GM23248 (cell line): ENCODE data around the gene PIEZO1. TPM values are rescaled to one million over a fixed set of nuclear protein-coding genes. Genes with fewer than 3 reads are reported as not detected.
A peak's percentile ranks its signal among the peaks of the same experiment; 100 is the strongest.

Experiments used
- DNase-seq: peaks from one replicate; pipeline ENCODE4 v3.0.0-alpha.2; 2015
- H2AFZ ChIP-seq: fragments of 200-600 bp; sonication (generic); 2 replicates; pipeline ENCODE4 v1.6.1; 2016; ENCODE audit warnings: antibody characterized with exemption
- H3F3A ChIP-seq: fragments of 200-600 bp; sonication (generic); 2 replicates; pipeline ENCODE4 v1.6.1; 2016; ENCODE audit warnings: mild to moderate bottlenecking, antibody characterized with exemption, mixed run types; ENCODE audit not compliant: insufficient read depth
- H3K27ac ChIP-seq: fragments of 200-600 bp; sonication (generic); 2 replicates; pipeline ENCODE4 v1.5.1; 2016; ENCODE audit warnings: mild to moderate bottlenecking
- H3K27me3 ChIP-seq: fragments of 200-600 bp; sonication (generic); replicated peaks from 2 replicates; pipeline ENCODE4 v1.6.1; 2016; ENCODE audit warnings: mild to moderate bottlenecking; ENCODE audit not compliant: insufficient read depth
- H3K36me3 ChIP-seq: fragments of 200-600 bp; sonication (generic); 2 replicates; pipeline ENCODE4 v1.6.1; 2016; ENCODE audit warnings: low read depth, mild to moderate bottlenecking
- H3K4me1 ChIP-seq: fragments of 200-600 bp; sonication (generic); 2 replicates; pipeline ENCODE4 v1.6.1; 2016; ENCODE audit warnings: mild to moderate bottlenecking; ENCODE audit not compliant: insufficient read depth
- H3K4me2 ChIP-seq: fragments of 200-600 bp; sonication (generic); one replicate; pipeline ENCODE4 v1.6.1; 2016; ENCODE audit warnings: mild to moderate bottlenecking; ENCODE audit not compliant: unreplicated experiment
- H3K4me3 ChIP-seq: fragments of 200-600 bp; sonication (generic); 2 replicates; pipeline ENCODE4 v1.5.1; 2016; ENCODE audit warnings: mild to moderate bottlenecking
- H3K79me2 ChIP-seq: fragments of 200-600 bp; sonication (generic); 2 replicates; pipeline ENCODE4 v1.6.1; 2016; ENCODE audit warnings: mild to moderate bottlenecking; ENCODE audit not compliant: insufficient read depth
- H3K9ac ChIP-seq: fragments of 200-600 bp; sonication (generic); 2 replicates; pipeline ENCODE4 v1.6.1; 2016; ENCODE audit warnings: mild to moderate bottlenecking
- H3K9me2 ChIP-seq: fragments of 200-600 bp; sonication (generic); 2 replicates; pipeline ENCODE4 v1.6.1; 2016; ENCODE audit warnings: mixed run types, mild to moderate bottlenecking, moderate library complexity; ENCODE audit not compliant: insufficient read depth
- H3K9me3 ChIP-seq: fragments of 200-600 bp; sonication (generic); one replicate; pipeline ENCODE4 v1.6.1; 2017; ENCODE audit warnings: low read depth
- H4K20me1 ChIP-seq: fragments of 200-600 bp; sonication (generic); 2 replicates; pipeline ENCODE4 v1.6.0; 2016; ENCODE audit not compliant: insufficient read depth
- EZH2 ChIP-seq: fragments of 200-600 bp; sonication (generic); IDR thresholded peaks from 2 replicates; pipeline ENCODE4 v1.6.1; 2018; ENCODE audit warnings: antibody characterized with exemption, mild to moderate bottlenecking; ENCODE audit not compliant: insufficient read depth, poor library complexity, severe bottlenecking
- EZH2phosphoT487 ChIP-seq: fragments of 200-600 bp; sonication (generic); IDR thresholded peaks from 2 replicates; pipeline ENCODE4 v1.6.1; 2018; ENCODE audit warnings: antibody characterized with exemption, moderate library complexity, mild to moderate bottlenecking, low read depth; ENCODE audit not compliant: insufficient read depth
- WGBS, 2 experiments: methylation state at CpG; one replicate each; pipeline ENCODE4 v1.1.6; 2015 to 2017; ENCODE audit warnings: low lambda C conversion rate in 2 of 2, low coverage in 1 of 2; ENCODE audit errors: missing lambda C conversion rate in 2 of 2; 5-methylcytosine and 5-hydroxymethylcytosine counted together
- in situ Hi-C: fragments of 300-500 bp; cut with MboI; formaldehyde crosslinking; loops from 2 replicates; pipeline ENCODE4 v1.15.0; 2020
- polyA plus RNA-seq: library from polyadenylated mRNA; unstranded; fragments of >200 nt; fragmentation: Nextera tagmentation; extraction: Ambion mirVana; gene quantifications from 2 replicates; pipeline ENCODE4 v1.2.1, GENCODE V29; 2016
- total RNA-seq: library from RNA; depleted of rRNA; stranded (reverse); fragments of >200 nt; shearing (Covaris generic); gene quantifications from 2 replicates; pipeline ENCODE4 v1.2.3, GENCODE V29; 2014

Gene PIEZO1
- total and polyA plus RNA-seq, 2 experiments from 2014 or later = 95.3 to 223 TPM

DNA sequence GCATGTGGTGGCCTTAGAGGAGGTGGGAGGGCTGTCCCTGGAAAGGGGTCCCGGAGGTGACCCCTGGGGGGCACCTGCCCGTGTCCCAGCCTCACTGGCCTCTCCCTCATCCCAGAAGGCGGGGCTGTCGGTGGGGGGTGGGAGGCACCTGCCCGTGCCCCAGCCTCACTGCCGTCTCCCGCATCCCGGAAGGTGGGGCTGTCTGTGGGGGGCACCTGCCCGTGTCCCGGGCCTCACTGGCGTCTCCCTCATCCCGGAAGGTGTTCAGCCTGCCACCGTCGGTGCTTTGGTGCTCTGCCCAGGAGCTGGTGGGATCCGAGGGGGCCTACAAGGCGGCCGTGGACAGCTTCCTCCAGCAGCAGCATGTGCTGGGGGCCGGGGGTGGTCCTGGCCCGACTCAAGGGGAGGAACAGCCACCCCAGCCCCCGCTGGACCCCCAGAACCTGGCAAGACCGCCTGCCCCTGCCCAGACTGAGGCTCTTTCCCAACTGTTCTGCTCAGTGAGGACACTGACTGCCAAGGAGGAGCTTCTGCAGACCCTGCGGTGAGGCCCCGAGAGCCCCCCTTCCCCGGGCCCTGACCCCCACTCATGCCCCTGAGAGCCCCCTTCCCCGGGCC is 72.5 kb downstream of the PIEZO1 start:
- TF ChIP-seq EZH2 (no peak), EZH2phosphoT487 (no peak)
- Histone ChIP-seq H4K20me1 (no peaks in the 10 kb centered on the region), H3K4me3 (no peak overlapping the region), H3K9me3 (no peaks in the 10 kb centered on the region), H3K79me2 (peaks cover 37% of the 10 kb centered on the region), H3K27ac (no peak overlapping the region), H3K36me3 (peaks cover 10% of the 10 kb centered on the region; the same call in 1 of the 2 replicates), H3F3A (peaks cover 6% of the 10 kb centered on the region; the same call in 1 of the 2 replicates), H3K4me1 (peaks cover 3% of the 10 kb centered on the region; the same call in 1 of the 2 replicates), H3K27me3 (no peaks in the 10 kb centered on the region), H2AFZ (no peak overlapping the region), H3K9ac (no peak overlapping the region), H3K9me2 (no peaks in the 10 kb centered on the region), H3K4me2 (no peak overlapping the region)
- no peak for DNase-seq
- 73 to 91% methylated on average over 12 to 25 of the region's 25 CpGs for WGBS, 2 experiments
- in situ Hi-C loops = no loop called here

DNA sequence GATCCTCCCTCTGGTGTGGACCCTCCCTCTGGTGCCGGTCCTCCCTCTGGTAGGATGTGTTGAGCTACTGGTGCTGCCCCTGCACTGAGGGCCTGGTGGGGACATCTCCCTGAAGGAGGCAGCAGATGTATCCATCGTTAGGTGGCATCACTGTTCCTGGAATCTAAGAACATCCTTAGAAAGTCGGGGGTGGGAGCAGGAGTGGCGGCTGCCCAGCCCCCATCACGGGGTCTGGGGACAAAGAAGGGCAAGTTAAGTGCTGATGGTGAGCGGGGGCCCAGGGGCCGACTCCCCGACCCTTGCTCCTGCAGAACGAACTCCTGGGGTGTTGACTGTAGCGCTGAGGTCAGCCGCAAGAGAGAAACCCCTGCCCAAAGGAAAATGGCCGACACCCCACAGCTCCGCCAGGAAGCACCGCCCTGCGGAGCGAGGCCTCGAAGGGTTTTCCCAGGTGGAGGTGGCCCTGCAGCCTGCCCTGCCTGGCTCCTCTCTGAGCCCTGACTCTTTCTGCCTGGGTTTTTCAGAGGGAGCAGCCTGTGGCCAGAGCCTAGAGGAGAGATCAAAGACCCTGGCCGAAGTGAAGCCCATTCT is 73.2 kb downstream of the PIEZO1 start:
- H3K27me3 ChIP-seq = no peaks in the 10 kb centered on the region
- no peaks in the 10 kb centered on the region for H3K9me3 ChIP-seq
- in situ Hi-C loops = no loop called here
- H3K79me2 ChIP-seq = peaks cover 38% of the 10 kb centered on the region
- H3K4me1 ChIP-seq = peaks cover 7% of the 10 kb centered on the region; the same call in 1 of the 2 replicates
- peaks cover 4% of the 10 kb centered on the region; the same call in 1 of the 2 replicates for H3K36me3 ChIP-seq
- H3K27ac ChIP-seq = no peak overlapping the region
- no peaks in the 10 kb centered on the region for H3K9me2 ChIP-seq
- no peak for DNase-seq
- no peak overlapping the region for H2AFZ ChIP-seq
- no peaks in the 10 kb centered on the region for H4K20me1 ChIP-seq
- 91 to 92% methylated on average over 16 to 17 of the region's 18 CpGs for WGBS, 2 experiments
- H3K9ac ChIP-seq = no peak overlapping the region
- H3K4me2 ChIP-seq = no peak overlapping the region
- no peak overlapping the region for H3K4me3 ChIP-seq
- H3F3A ChIP-seq = peaks cover 5% of the 10 kb centered on the region; the same call in 1 of the 2 replicates
- no peak for TF ChIP-seq EZH2phosphoT487
- no peak for TF ChIP-seq EZH2

GRCh38 chr16:88710556-88710955 is 74.5 kb downstream of the PIEZO1 start:
- WGBS, 2 experiments = 61 to 64% methylated on average over 16 of the region's 16 CpGs
- Histone ChIP-seq H3K9me2 (no peaks in the 10 kb centered on the region), H3K36me3 (no peaks in the 10 kb centered on the region; the same call in 1 of the 2 replicates), H3F3A (0 out of 2 replicates have a peak, but pooled peaks cover 5% of the 10 kb centered on the region), H3K4me1 (peaks cover 7% of the 10 kb centered on the region; the same call in 1 of the 2 replicates), H4K20me1 (no peaks in the 10 kb centered on the region), H2AFZ (no peak overlapping the region), H3K79me2 (peaks cover 42% of the 10 kb centered on the region), H3K4me3 (no peak overlapping the region), H3K4me2 (no peak overlapping the region), H3K27ac (no peak overlapping the region), H3K9me3 (no peaks in the 10 kb centered on the region), H3K27me3 (no peaks in the 10 kb centered on the region), H3K9ac (no peak overlapping the region)
- in situ Hi-C loops = no loop called here
- TF ChIP-seq EZH2 = no peak
- no peak for TF ChIP-seq EZH2phosphoT487
- DNase-seq = no peak

GRCh38 chr16:88706965-88707826 is 77.8 kb downstream of the PIEZO1 start:
- peak overlapping the region; percentile 63 for H3K27ac ChIP-seq
- H3K4me2 ChIP-seq = peak overlapping the region; percentile 88
- peaks cover 12% of the 10 kb centered on the region for H3K4me1 ChIP-seq
- no peaks in the 10 kb centered on the region for H3K27me3 ChIP-seq
- H3K9ac ChIP-seq = peak overlapping the region; percentile 89
- 0 out of 2 replicates have a peak, but pooled peaks cover 5% of the 10 kb centered on the region for H3F3A ChIP-seq
- 38 to 42% methylated on average over 17 of the region's 17 CpGs for WGBS, 2 experiments
- in situ Hi-C loops = no loop called here
- TF ChIP-seq EZH2 (no peak), EZH2phosphoT487 (no peak)
- H3K9me3 ChIP-seq = no peaks in the 10 kb centered on the region
- H3K79me2 ChIP-seq = peaks cover 42% of the 10 kb centered on the region
- H4K20me1 ChIP-seq = no peaks in the 10 kb centered on the region
- peak; percentile 63 for DNase-seq
- no peaks in the 10 kb centered on the region for H3K36me3 ChIP-seq
- H3K9me2 ChIP-seq = no peaks in the 10 kb centered on the region
- H3K4me3 ChIP-seq = peak overlapping the region; percentile 89
- H2AFZ ChIP-seq = peak overlapping the region; percentile 72
